WI38 (cell line): Measurements from ENCODE around the gene TAP1.
"Not testable (repeated sequence)": the region's sequence is repeated elsewhere in the genome, so short reads cannot be mapped to it uniquely, and the experiment has no call there.

Source experiments
- H3K4me3 ChIP-seq: 2 replicates; pipeline ENCODE4 v1.5.1; 2011; ENCODE audit warnings: low read depth, mild to moderate bottlenecking, control low read depth, low read length
- TF ChIP-seq, protein P1 (sequence below): IDR thresholded peaks from 2 replicates; pipeline ENCODE4 v1.5.1; 2012; ENCODE audit warnings: low read depth, mild to moderate bottlenecking, control low read depth, low read length

TAP1 gene

DNA sequence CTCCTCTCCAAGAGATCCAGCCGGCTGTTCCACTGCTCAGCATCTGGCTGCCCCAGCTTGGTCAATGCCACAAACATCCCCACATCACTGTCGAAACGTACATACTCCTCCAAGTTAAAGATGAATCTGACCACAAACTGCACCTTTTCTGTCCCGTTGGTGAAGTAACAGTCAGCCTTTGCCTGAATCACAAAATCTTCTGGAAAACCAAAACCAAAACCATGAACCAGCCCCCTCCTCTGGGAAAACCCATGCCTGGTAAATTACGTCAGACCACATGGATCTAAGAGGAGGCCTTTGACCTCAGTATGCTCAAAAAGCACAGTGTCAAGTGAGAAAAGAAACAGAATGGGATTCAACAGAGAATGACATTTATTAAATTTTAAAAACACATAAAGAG, 38.4 kb downstream of the TAP1 start:
- TF ChIP-seq, protein P1, sequence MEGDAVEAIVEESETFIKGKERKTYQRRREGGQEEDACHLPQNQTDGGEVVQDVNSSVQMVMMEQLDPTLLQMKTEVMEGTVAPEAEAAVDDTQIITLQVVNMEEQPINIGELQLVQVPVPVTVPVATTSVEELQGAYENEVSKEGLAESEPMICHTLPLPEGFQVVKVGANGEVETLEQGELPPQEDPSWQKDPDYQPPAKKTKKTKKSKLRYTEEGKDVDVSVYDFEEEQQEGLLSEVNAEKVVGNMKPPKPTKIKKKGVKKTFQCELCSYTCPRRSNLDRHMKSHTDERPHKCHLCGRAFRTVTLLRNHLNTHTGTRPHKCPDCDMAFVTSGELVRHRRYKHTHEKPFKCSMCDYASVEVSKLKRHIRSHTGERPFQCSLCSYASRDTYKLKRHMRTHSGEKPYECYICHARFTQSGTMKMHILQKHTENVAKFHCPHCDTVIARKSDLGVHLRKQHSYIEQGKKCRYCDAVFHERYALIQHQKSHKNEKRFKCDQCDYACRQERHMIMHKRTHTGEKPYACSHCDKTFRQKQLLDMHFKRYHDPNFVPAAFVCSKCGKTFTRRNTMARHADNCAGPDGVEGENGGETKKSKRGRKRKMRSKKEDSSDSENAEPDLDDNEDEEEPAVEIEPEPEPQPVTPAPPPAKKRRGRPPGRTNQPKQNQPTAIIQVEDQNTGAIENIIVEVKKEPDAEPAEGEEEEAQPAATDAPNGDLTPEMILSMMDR = no peak
- no peak overlapping the region for H3K4me3 ChIP-seq

DNA sequence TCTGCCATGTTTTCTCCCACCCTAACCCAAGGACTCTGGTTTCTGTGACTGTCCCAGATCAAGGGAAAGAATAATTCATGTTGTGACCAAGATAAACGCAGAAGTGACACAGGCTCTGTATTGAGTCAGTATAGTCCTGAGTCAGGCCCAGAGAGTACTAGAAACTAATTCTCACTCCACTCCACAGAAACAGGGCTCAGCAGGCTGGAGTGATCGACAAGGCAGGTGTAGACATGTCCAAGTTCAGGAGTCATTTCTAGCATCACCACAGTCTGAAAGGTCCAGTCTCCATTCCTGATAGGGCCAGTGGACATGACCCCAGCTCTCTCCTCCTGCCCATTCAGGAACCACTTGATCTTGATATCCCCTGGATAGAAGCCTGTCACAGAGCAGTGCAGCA, 39.4 kb downstream of the TAP1 start:
- H3K4me3 ChIP-seq = no peak overlapping the region
- TF ChIP-seq, protein P1 = no peak

DNA sequence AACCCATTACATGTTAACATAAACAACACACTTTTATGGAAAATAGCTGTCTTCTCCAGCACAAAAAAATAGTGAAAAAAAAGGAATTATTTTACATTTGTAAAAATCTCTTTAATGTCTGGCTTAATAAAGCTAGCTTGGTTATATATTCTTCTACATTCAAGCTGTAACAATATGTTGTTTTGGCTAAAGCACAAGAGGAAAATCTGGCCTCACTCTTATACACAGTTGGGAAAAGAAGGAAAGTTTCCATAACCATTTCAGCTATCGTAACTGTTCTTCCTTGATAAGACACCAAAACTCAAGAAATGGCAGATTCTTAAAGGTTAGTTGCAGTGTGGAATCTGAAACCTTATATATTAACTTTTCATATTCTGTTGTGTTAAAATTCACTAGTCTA, 44.3 kb downstream of the TAP1 start:
- TF ChIP-seq, protein P1 = no peak
- no peak overlapping the region for H3K4me3 ChIP-seq

DNA sequence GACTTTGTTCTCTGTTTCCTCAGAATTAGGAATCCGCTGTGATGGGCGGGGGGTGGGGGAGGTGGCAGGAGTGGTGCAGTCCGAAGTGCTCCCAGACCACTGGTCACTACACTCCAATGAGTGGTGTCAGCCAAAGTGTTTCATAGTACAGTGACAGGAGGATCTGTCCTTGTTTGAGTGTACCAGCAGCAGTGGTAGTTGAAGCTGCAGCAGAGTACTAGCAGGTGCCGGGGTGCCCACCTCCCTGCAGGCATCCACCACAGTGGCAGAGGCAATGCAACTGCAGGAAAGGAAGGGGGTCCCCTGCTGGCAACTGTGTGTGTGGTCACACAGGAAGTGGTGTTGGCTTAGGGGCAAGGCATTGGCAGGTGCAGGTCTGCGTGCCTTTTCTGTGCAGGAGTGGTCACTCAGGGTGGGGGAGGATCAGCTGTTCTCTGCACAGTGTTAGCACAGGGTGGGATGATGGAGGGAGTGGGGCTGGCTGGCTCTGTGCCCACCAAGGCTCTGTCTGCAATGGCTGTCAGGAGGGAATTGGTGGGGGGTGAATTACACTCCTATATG, 46.4 kb downstream of the TAP1 start:
- TF ChIP-seq, protein P1 = no peak
- no peak overlapping the region for H3K4me3 ChIP-seq

DNA sequence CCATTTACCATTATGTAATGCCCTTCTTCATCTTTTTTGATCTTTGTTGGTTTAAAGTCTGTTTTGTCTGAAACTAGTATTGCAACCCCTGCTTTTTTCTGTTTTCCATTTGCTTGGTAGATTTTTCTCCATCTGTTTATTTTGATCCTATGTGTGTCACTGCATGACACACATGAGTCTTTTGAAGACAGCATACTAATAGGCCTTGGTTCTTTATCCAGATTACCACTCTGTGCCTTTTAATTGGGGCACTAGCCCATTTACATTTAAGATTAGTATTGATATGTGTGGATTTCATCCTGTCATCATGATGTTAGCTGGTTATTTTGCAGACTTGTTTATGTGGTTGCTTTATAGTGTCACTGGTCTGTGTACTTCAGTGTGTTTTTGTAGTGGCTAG, 48.1 kb downstream of the TAP1 start:
- H3K4me3 ChIP-seq = not testable (repeated sequence)

DNA sequence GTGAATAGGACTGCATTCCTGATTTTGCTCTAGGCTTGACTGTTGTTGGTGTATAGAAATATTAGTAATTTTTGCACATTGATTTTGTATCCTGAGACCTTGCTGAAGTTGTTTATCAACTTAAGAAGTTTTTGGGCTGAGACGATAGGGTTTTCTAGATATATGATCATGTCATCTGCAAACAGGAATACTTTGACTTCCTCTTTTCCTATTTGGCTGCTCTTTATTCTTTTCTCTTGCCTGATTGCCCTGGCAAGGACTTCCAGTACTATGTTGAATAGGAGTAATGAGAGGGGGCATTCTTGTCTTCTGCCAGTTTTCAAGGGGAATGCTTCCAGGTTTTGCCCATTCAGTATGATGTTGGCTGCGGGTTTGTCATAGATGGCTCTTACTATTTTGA, 50.1 kb downstream of the TAP1 start:
- H3K4me3 ChIP-seq = no peak overlapping the region
- TF ChIP-seq, protein P1 = no peak

DNA sequence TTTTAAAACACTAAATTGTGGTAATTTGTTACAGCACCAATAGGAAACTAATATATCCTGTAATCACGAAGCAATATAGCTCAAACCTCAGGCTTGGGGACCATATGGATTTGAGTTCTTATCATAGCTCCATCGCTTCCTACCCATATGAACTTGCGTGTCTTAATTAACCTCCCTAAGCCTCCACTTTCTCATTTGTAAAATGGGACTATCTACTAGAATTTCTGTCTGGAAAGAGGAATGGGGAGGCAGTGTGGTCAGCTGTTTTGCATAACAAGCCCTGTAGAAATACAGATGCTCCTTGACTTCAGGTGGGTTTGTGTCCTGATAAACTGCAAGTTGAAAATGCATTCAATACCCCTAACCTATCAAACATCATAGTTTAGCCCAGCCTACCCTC, 53.8 kb downstream of the TAP1 start:
- H3K4me3 ChIP-seq = no peak overlapping the region
- TF ChIP-seq, protein P1 = no peak

DNA sequence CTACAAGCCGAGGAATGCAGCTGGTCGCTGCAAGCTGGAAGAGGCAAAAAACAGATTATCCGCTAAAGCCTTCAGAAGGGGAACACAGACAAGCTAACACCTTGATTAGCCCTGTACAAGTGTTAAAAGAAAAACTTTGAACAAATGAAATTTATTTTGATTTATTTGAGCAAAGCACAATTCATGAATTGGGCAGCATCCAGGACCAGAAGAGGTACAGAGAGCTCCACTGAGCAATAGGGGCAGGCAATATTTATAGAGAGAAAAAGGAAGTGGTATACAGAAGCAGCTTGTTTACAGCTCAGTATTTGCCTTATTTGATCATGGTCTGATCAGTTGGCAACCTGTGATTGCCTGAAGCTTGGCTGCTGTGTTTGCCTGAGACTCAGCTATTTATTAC, 54.3 kb downstream of the TAP1 start:
- TF ChIP-seq, protein P1 = no peak
- no peak overlapping the region for H3K4me3 ChIP-seq
